GM11168 (cell line): ENCODE data around the gene VPS33B.

ENCODE experiments used
- in situ Hi-C: fragments of 300-500 bp; cut with MboI; formaldehyde crosslinking; loops from one replicate; pipeline ENCODE4 v1.12.0; 2022; ENCODE audit warnings: low sequenced_read_pairs; ENCODE audit not compliant: unreplicated experiment

VPS33B gene

GRCh38 chr15:90954712-90955623 lies 67.4 kb downstream of the VPS33B start, which contains the start of gene RCCD1:
Gene RCCD1 (plus strand): TSS chr15:90954884. CDS start chr15:90956735, 1,851 bp downstream.
- in situ Hi-C loops = loop anchor here (10.0 kb wide), 1 partner anchor 80 kb away; no protein-coding TSS in a partner anchor

- in situ Hi-C loops = loop anchor here (10.0 kb wide), 1 partner anchor 81 kb away; no protein-coding TSS in a partner anchor
Measured at GRCh38 chr15:90953947-90954711, 68.3 kb downstream of the VPS33B start.

GRCh38 chr15:90952901-90953677 lies 69.3 kb downstream of the VPS33B start:
- in situ Hi-C loops = loop anchor here (10.0 kb wide), 1 partner anchor 82 kb away; no protein-coding TSS in a partner anchor

GRCh38 chr15:90950676-90951075 lies 71.7 kb downstream of the VPS33B start:
- in situ Hi-C loops = loop anchor here (10.0 kb wide), 1 partner anchor 84 kb away; no protein-coding TSS in a partner anchor

- in situ Hi-C loops = loop anchor here (10.0 kb wide), 1 partner anchor 85 kb away; no protein-coding TSS in a partner anchor
Measured at GRCh38 chr15:90949979-90950675, 72.3 kb downstream of the VPS33B start.
